ENCODE measurements around the gene SLC25A27. TPM values are rescaled to one million over a fixed set of nuclear protein-coding genes. Genes with fewer than 3 reads are reported as not detected.

The SLC25A27 gene, protein sequence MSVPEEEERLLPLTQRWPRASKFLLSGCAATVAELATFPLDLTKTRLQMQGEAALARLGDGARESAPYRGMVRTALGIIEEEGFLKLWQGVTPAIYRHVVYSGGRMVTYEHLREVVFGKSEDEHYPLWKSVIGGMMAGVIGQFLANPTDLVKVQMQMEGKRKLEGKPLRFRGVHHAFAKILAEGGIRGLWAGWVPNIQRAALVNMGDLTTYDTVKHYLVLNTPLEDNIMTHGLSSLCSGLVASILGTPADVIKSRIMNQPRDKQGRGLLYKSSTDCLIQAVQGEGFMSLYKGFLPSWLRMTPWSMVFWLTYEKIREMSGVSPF
- total RNA-seq (10 to 100 TPM; 72.8 to 81.8 TPM), polyA plus RNA-seq (ENCODE audit: insufficient read depth, low read depth, low replicate concordance) (26.3 TPM)
- long read RNA-seq, donor 1, partial matches to known transcripts: 9 of 9 reads
- long read RNA-seq, donor 1, other reads (novel, unspliced or antisense): 0 of 9 reads
- long read RNA-seq, donor 2: 0 reads

DNA sequence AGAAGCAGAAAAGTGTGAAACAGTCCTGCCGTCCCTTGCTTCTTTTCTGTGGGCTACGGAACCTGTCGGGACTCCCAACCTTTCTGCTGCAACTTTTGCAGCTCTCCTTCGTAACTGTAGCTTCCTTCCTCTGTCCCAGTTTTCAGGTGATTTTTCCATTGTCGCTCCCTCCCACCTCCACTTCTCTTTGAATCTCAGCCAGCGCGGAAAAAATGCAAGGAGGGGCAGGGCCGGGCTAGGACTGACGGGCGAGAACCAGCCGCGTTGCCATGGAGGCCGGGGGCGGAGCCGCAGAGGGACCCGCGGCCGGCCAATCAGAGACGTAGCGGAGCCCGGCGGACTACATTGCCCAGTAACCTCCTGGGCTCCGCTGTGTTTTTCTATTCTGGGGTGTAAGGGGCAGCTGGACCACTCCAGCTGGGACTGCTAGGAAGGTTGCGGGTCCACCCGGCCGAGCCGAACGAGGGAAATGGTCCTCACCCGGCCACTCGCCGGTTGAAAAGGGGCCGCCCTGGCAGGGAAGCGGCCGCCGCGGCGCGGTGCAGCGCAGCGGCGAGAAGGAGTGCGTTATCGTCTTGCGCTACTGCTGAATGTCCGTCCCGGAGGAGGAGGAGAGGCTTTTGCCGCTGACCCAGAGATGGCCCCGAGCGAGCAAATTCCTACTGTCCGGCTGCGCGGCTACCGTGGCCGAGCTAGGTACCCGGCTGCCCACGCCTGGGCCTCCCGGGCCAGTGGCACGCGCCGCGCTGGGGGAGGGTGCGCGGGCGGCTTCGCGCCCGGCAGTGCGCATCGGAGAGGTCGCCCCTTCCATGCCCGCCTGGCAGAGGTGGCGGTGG, at the start of gene SLC25A27, which contains the start of gene CYP39A1:
SLC25A27 (plus strand) TSS at position 373 of the 836 bp plus-strand sequence; CDS start at position 591, 218 bp downstream.
CYP39A1 (minus strand) TSS at position 216 of the 836 bp plus-strand sequence. CDS start 236 bp downstream, outside the sequence.
- Histone ChIP-seq H3K27ac (peak within 1 kb of the TSS; percentile 89 to 91), H3K4me1 (no peaks in the 10 kb centered on the region), H3K27me3 (no peaks in the 10 kb centered on the region), H3K36me3 (ENCODE audit: low read depth, missing control alignments) (no peaks in the 10 kb centered on the region), H3K4me3 (peak within 1 kb of the TSS; percentile 70 to 86), H3K9me3 (no peaks in the 10 kb centered on the region)
- TF ChIP-seq, protein P1, sequence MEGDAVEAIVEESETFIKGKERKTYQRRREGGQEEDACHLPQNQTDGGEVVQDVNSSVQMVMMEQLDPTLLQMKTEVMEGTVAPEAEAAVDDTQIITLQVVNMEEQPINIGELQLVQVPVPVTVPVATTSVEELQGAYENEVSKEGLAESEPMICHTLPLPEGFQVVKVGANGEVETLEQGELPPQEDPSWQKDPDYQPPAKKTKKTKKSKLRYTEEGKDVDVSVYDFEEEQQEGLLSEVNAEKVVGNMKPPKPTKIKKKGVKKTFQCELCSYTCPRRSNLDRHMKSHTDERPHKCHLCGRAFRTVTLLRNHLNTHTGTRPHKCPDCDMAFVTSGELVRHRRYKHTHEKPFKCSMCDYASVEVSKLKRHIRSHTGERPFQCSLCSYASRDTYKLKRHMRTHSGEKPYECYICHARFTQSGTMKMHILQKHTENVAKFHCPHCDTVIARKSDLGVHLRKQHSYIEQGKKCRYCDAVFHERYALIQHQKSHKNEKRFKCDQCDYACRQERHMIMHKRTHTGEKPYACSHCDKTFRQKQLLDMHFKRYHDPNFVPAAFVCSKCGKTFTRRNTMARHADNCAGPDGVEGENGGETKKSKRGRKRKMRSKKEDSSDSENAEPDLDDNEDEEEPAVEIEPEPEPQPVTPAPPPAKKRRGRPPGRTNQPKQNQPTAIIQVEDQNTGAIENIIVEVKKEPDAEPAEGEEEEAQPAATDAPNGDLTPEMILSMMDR (IDR thresholded peaks at IDR 0.05): no peak
- TF ChIP-seq POLR2A (IDR thresholded peaks at IDR 0.05): no peak
- DNase-seq: peak; percentile 98
- intact Hi-C loops (cut with DNase I; ENCODE audit: low total_unique reads): no loop called here
- 0% methylated on average over 5 to 44 of the region's 72 CpGs for WGBS, 2 donors

DNA sequence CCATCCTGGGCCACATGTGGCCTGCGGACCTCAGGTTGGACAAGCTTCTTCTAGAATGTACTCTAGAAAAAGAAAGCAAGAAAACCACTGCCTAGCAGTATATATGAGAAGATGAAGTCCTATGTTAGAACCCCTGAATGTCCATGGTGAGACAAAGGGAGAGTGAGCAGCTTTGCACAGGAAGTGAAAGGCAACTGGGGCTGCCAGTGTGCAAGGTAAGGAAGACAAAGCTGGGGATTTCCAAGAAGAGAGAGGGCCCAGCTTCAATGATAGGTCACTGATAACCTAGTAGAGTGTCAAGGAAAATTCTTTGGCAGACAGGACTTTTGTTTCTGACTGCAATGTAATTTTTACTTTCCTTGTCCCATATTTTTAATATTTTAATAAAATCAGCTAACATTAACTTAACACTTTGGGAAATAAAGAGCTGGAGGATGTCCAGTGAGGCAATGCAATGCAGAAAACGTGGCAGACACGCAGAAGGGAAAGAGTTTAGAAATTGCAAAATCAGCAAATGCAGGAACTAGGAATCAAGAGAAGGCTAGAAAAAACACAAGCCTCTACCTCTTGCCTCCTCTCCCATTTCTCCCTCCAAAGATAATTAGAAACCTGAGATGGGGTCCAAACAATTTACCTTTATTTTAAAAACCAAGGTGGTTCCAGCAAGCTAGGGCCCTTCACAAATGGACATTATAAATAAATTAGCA, 47.5 kb upstream of the SLC25A27 start:
- intact Hi-C loops (cut with DNase I; ENCODE audit: low total_unique reads): no loop called here
- Histone ChIP-seq H3K36me3 (ENCODE audit: low read depth, missing control alignments) (no peaks in the 10 kb centered on the region), H3K27me3 (no peaks in the 10 kb centered on the region), H3K27ac (no peak overlapping the region), H3K9me3 (no peaks in the 10 kb centered on the region), H3K4me1 (no peaks in the 10 kb centered on the region), H3K4me3 (no peak overlapping the region)
- TF ChIP-seq, protein P1 (IDR thresholded peaks at IDR 0.05): no peak
- no peak for TF ChIP-seq POLR2A (IDR thresholded peaks at IDR 0.05)
- 77% methylated on average over 3 of the region's 3 CpGs for WGBS, 2 donors
- DNase-seq: no peak

DNA sequence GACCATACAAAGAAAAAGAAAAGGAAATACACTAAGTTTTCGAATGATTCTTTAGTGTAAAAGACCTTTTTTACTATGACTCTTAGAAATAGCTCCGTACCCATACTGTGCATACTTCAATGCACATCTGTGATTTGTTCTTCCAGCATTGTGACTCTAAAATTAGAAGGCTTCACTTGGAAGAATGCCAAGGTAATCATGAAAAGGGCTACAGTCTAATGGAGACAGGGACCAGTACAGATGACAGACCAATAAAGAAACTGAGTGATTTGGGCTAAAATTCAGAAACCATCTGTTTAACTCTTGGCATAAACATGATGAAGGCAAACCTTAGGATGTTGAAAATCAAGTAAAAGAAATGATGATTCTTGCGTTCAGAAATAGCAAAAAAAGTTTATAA, 46.4 kb upstream of the SLC25A27 start:
- no peaks in the 10 kb centered on the region for H3K36me3 ChIP-seq (ENCODE audit: low read depth, missing control alignments)
- TF ChIP-seq POLR2A (IDR thresholded peaks at IDR 0.05): no peak
- TF ChIP-seq, protein P1 (IDR thresholded peaks at IDR 0.05): no peak
- 75 to 78% methylated on average over 3 of the region's 3 CpGs for WGBS, 2 donors
- no peaks in the 10 kb centered on the region for H3K27me3 ChIP-seq
- H3K4me3 ChIP-seq: no peak overlapping the region
- no peaks in the 10 kb centered on the region for H3K9me3 ChIP-seq
- intact Hi-C loops (cut with DNase I; ENCODE audit: low total_unique reads): no loop called here
- no peak overlapping the region for H3K27ac ChIP-seq
- no peak for DNase-seq
- no peaks in the 10 kb centered on the region for H3K4me1 ChIP-seq

DNA sequence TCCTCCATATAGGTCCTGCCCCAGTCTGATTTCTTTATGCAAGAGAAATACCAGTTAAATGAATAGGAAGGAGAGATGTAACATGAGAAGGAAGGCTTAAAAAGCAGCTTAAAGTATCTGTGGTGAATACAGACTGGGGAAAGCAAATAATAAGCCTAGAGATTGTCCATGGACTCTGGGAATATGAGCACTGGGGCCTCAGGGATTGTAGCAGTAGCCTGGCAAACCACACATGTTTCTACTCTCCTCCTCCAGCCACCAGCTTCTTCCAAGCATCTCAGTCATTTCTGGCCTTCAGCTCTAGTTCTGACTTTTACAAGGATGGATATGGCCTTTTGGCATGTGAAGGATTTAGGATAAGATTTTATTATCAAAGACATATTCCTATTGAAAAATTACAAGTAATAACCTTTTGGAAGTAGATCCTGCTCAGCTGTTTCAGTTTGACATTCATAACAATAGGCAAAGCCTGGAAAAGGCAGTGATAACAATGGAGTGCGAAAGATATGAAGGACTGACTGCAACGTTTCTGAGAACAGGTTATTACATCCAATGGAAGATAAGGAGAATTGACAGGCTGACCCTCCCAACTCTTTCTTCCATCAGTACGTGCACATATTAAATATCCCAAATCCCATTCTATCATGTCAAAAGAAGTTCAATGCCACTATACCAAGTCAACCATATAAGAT, 41.8 kb upstream of the SLC25A27 start:
- H3K4me3 ChIP-seq: no peak overlapping the region
- DNase-seq: no peak
- no peaks in the 10 kb centered on the region for H3K36me3 ChIP-seq (ENCODE audit: low read depth, missing control alignments)
- no peaks in the 10 kb centered on the region for H3K4me1 ChIP-seq
- no peak overlapping the region for H3K27ac ChIP-seq
- no peaks in the 10 kb centered on the region for H3K27me3 ChIP-seq
- intact Hi-C loops (cut with DNase I; ENCODE audit: low total_unique reads): no loop called here
- no peaks in the 10 kb centered on the region for H3K9me3 ChIP-seq
- TF ChIP-seq POLR2A (IDR thresholded peaks at IDR 0.05): no peak
- TF ChIP-seq, protein P1 (IDR thresholded peaks at IDR 0.05): no peak
- 67 to 72% methylated on average over 3 of the region's 3 CpGs for WGBS, 2 donors
